OCI-LY3 (cell line): Measurements from ENCODE around the gene WDR27.

ENCODE experiments used
- EZH2phosphoT487 ChIP-seq: fragments of 200-600 bp; shearing (Covaris generic); IDR thresholded peaks from 2 replicates; pipeline ENCODE4 v1.6.1; 2018; ENCODE audit warnings: antibody characterized with exemption, mixed run types, low read depth
- TF ChIP-seq, protein P1 (sequence below): fragments of 200-600, 300-600 bp; sonication (generic); IDR thresholded peaks from 2 replicates; pipeline ENCODE4 v1.5.1; 2014; ENCODE audit warnings: antibody characterized with exemption, low read length, low read depth

GRCh38 chr6:169714178-169714577 lies 12.3 kb upstream of the WDR27 start:
- TF ChIP-seq, protein P1, sequence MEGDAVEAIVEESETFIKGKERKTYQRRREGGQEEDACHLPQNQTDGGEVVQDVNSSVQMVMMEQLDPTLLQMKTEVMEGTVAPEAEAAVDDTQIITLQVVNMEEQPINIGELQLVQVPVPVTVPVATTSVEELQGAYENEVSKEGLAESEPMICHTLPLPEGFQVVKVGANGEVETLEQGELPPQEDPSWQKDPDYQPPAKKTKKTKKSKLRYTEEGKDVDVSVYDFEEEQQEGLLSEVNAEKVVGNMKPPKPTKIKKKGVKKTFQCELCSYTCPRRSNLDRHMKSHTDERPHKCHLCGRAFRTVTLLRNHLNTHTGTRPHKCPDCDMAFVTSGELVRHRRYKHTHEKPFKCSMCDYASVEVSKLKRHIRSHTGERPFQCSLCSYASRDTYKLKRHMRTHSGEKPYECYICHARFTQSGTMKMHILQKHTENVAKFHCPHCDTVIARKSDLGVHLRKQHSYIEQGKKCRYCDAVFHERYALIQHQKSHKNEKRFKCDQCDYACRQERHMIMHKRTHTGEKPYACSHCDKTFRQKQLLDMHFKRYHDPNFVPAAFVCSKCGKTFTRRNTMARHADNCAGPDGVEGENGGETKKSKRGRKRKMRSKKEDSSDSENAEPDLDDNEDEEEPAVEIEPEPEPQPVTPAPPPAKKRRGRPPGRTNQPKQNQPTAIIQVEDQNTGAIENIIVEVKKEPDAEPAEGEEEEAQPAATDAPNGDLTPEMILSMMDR, result no peak
- TF ChIP-seq EZH2phosphoT487, result no peak
